ENCODE measurements around the gene KRT6C.
"Not testable (repeated sequence)": the region's sequence is repeated elsewhere in the genome, so short reads cannot be mapped to it uniquely, and the experiment has no call there.

Gene KRT6C

DNA sequence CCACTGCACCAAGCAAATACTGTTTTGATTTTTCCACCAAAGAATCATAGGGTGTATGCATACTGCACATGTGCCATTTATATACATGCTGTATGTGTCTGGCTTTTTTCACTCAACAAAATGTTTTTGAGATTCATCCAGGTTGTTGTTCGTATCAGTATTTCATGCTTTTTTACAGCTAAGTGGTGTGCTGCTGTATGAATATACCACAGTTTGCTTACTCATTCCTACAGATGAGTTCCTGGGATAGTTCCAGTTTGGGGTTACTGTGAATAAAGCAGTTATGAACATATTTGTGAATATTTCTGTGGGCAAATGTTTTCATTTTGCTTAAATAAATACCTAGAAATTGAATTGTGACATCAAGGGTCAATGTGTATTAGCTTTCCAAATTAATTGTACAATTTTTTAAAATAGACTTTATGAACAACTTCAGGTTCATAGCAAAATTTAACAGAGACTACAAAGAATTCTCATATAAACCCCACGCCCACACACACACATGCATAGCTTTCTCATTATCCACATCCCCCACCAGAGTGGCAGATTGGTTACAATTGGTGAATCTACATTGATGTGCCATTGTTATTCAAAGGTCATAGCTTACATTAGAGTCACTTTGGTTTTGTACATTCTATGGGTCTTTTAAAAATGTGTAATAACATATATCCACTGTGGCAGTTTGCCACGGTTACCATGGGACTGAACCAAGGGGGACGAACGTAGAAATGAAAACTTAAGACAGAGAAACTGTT is 26.4 kb upstream of the KRT6C start:
- DNase-seq, result no peak

DNA sequence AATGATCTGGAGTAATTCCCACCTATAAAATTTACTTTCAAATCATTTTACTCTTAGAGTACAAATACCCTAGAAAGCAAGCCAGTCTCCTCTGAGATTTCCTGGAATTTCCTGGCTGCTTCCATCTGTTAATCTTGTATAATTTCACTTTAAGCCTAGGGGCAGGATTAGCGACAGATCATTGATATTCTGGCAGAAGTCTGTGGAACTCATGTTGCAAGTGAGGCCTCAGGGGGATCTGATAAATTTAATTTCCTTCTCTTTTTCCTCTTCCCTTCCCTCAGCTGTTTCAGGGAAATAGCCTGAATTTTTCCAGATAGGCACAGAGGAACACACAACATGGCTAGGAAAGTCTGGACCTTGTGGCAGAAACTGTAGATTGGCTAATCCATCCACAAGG is 25.3 kb upstream of the KRT6C start:
- no peak for DNase-seq

DNA sequence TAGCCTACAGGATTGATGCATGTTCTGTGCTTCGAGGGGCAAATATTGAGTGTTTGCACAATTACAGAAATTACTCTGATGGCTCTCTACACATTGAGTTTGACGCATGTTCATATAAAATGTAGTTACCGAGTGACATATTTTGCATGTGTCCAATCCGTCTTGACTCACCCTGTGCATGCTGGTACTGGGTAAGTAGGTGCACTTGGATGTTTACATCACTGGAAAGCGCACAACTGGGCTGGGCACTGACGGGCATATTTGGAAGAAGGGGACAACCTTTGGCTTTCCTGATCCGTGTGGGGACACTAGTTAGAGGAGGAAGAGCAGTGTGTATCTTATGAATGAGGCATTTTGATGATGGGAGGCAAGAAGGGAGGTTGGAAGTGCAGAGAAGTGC is 24.4 kb upstream of the KRT6C start:
- DNase-seq, result no peak

DNA sequence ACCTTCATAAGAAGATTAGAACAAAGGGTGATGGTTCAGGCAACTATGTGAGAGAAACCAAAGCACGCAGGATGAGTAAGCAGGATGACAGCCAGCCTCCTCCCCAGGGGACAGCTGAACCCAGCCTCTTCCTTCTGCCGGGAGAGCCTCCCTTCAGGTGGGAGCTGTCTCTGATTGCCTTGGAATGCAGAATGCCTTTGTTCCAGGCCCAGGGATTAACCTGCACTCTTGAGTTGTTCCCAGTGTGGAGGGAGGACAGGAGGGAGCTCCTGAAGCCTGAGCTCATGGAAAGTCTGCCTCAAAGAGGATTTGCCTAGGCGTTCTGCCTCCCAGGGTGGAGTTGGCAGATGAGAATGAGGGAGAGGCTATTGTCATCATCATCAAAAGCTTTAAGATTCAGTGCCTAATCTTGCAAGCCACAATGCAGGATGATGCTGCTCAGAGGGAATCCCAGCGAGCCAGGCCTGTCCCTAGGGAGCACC is 23.0 kb upstream of the KRT6C start:
- no peak for DNase-seq

DNA sequence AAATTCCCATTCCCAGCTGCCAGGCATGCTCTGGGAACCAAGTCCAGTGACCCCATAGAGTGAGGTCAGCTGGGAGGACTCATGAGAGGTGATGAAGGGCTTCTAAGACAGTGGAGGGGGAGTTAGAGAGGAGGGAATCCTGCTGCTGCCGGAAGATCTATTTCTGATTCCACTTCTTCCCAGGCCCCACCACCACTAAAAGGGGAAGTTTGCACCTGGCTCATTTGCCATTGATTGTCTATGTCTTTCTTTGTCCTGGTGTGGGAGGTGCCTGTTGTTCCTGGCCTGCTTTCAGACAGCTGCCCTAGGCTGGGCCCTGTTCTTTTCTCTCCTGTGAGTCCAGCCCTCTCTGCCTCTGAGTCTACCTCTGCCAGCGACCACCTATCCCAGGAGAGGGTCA is 22.4 kb upstream of the KRT6C start:
- no peak for DNase-seq

DNA sequence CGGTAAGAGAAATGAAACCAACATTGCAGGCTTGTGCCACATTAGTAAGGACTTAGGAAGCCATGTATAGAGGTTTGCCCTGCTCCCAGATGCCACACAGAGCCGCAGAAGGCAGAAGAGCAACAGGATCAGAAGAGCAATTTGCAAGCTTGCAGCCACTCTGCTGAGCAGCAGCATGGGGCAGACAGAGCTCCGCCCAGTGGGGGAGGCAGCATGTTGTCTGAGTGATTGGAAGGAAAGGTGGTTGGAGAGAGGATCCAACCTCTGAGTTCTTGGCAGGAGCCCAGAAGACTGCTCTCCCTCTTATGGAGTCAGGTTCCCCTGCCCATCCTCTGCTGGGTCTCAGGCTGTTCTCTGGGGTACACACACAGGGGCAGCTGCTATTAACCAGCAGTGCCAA is 21.8 kb upstream of the KRT6C start:
- no peak for DNase-seq

DNA sequence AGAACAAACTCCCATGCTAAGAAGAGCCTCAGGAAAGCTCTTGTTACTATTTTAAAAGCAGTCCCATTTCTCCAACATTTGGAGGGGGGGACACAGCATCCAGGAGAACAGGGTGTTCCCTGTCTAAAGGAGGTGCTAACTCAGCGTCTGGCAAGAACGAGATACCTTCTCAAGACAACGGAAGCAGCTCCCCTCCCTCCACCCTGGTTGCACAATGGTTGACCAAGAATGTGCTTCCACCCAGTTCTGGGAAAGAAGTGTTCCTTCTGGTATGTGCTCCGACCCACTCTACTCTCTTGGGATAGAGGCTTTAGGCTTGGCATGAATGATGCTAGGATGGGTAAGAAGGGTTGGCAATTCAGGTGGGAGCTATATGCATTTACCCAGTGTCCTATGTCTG is 20.9 kb upstream of the KRT6C start:
- DNase-seq, result no peak

DNA sequence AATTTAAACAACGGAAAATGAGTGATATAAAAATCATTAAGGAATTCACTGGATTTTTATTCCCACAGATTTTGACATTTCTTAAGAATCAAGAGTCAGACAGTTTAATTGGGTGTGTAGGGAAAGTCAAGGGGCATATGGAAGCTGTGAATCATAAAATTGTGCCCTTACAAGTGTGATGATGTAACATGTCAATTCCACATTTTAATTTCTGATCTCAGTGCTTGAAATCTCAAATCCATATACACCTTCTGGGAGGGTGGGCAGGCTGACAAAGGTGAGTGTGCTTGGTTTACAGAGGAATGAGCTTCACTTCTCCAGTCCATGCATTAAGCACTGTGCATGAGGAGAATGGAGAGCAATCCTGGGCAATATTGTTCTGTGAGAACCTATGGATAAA is 20.5 kb upstream of the KRT6C start:
- DNase-seq, result no peak

DNA sequence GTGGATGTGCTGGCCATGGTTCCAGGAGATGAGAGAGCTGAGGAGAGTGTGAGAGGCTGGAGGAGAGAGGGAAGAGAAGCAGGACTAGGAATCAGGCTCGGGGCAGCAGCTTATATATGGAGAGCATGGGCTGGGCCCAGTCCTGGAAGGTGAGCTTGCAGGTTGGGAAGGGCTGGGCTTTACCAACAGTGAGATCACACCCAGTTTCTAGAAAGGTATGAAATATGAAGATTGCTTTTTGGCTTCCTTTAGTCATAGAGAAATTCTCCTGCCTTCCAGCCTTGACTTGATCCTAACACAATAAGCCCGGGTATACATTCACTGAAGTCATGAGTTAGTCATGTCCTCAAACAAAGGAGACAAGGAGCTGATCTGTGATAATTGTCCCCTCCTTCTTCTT is 19.6 kb upstream of the KRT6C start, which contains the start of gene KRT6A:
KRT6A (minus strand) TSS at position 86 of the 400 bp plus-strand sequence; CDS start at position 17, 69 bp downstream.
- no peak for DNase-seq

DNA sequence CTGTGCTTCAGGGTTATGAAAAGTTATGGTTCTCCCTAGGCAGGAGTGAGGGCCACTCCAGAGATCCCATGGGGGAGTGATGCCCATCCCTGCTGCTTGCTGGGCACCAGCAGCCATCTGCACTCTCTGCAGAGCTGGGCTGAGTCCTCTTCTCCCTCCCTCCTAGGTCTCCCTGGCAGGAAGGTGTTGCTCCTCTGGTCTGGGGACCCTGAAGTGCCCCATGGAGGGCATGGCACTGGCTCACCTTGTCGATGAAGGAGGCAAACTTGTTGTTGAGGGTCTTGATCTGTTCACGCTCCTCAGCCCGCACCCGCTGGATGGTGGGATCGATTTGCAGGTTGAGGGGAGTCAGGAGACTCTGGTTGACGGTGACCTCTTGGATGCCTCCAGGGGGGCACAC is 18.8 kb upstream of the KRT6C start:
- DNase-seq, result not testable (repeated sequence)

DNA sequence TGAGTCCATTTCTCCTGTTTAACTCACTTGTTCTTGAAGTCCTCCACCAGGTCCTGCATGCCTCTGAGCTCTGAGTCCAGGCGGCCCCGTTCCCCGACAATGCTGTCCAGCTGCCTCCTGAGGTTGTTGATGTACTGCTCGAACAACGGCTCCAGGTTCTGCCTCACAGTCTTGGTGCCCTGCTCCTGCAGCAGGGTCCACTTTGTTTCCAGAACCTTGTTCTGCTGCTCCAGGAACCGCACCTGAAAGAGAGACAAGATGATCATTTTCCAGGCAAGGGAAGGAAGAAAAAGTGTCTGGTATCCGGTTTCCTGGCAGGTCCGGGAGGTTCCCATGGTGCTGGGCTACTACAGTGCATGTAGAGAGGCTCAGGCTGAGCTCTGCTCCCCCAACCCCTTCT is 17.9 kb upstream of the KRT6C start:
- not testable (repeated sequence) for DNase-seq

DNA sequence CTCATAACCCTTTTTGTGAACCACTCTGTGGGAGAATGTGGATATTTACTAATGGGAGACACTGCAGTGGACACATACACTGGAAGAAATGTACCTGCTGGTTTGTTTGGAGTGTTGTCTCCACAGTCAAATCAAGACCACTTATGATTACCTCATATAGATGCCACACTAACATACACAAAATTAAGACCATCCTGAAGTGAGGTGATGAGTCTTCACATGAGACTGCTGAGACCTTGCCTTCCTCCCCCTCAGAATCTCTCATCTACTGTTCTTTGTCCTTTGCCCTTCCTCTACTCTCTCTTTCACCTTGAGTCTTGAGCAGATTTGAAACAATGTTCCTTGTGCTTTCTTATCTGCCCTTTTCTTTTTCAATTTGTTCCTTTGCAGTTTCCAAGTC is 15.1 kb upstream of the KRT6C start:
- no peak for DNase-seq

DNA sequence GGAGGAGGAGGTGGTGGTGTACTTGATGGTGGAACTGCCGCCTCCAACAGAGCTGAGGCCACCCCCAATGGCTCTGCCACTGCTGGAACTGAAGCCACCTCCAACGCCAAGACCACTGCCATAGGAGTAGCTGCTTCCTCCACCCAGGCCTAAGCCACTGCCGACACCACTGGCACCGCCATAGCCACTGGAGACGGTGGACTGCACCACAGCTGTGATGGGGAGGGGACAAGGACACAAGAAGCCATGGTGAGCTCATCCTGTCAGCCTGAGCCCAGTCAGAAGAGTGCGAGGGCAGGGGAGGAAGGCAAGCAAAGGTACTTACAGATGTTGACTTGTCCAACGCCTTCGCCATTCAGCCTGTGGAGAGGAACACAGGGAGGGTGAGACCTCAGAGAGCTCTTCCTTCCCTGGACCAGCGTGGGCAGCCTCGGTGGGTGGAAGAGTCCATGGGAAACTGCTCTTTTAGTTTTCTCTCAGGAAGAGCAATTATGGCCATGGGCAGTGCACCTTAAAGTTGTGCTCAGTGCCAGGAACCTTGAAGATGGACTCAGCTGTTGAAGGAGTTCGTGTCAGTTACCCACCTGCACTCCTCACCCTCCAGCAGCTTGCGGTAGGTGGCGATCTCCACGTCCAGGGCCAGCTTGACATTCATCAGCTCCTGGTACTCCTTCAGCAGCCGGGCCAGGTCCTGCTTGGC is 14.3 kb upstream of the KRT6C start:
- not testable (repeated sequence) for DNase-seq

DNA sequence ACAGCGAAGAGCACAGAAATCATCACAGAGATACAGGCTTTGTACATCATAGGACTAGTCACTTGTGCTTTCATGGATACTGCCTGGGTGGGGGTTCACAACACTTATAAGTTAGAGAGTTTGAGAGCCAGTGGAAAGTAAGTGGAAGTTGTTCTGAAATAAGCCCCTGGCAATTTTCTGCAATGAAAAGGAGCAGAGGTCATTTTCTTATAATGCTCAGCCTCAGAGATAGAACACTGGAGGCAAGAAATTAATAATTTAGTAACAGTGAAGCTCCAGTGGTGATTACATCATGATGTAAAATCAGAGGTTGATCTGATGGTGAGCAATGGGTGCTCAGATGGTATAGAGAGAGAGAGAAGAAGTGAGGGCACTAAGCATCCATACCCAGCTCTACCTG is 13.6 kb upstream of the KRT6C start:
- DNase-seq, result no peak

DNA sequence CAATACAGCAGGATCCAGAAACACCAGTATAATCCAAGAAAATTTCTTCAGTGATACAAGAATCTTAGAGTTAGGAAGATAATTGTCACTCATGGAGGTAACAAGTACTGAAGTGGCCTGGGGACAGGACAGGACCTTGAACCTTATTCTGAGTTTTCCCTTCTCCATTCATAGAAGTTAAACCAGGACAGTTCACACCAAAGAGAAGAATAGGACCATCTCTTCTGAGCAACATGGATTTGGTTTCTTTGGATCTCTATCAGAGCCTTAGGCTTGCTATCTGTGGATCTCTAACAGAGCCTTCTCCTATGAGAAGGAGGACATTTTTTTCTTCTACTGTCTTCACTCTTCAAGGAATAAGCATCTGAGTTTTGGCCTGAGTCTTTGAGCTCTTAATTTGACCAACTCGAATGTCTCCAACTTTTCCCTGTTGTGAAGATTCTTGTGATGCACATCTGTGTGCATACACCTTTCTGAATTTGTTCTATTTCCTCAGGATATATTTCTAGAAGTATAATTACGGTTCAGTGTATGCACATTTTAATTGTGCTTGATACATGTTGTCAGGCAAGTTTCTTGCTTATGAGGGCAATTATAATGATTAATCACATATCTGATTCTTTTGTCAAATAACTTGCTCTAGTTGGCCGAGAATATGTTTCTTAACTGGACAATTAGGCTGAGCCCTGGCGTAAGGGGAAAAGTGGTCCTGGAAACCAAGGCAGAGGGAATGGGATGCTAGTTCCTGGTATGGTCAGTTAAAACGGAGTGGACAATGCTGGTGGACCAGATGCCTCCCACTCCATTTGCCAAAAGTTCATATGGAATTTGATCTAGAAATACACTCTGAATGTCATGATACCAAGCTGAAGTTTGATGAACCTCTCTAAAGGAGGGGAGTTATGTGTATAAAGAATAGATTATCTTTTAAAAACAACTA is 12.8 kb upstream of the KRT6C start:
- DNase-seq, result no peak

DNA sequence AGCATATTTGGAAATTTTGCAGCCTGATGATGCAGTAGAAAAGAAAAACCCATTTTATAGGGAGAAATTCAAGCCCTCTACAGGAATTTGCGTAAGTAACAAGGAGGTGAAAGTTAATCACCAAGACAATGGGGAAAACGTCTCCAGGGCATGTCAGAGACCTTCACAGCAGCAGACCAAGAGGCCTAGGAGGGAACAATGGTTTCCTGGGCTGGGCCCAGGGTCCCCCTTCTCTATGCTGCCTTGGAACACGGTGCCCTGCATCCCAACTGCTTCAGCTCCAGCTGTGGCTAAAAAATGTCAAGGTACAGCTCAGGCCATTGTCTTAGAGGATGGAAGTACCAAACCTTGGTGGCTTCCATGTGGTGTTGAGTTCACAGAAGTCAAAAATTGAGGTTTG is 6.5 kb upstream of the KRT6C start:
- DNase-seq, result no peak

DNA sequence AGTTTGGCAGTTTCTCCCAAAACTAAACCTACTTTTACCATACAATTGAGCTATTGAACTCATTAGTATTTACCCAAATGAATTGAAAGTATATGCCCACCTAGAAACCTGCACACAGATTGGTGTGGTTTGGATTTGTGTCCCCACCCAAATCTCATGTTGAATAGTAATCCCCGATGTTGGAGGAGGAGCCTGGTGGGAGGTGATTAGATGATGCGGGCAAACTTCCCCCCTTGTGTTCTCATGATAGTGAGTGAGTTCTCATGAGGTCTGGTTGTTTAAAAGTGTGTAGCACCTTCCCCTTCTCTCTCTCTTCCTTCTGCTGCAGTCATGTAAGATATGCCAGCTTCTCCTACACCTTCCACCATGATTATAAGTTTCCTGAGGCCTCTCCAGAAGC is 4.0 kb upstream of the KRT6C start:
- DNase-seq, result no peak

DNA sequence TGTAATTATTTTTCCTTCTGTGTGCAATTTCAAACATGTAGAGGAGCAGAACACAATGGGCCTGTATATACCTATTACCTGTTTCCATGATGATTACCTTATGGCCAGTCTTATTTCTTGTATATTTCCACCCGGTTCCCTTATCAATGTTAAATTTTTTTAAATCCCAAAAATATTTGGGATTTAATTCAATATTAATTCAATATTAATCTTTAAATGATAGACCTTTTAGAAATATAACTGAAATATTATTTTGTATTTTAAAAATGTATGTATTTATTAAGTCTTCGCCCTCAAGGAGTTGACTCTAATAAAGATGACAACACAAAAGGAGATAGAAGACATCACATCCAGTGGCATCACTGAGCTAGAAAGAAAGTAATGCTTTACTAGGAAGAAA is 607 bp upstream of the KRT6C start:
- DNase-seq, result no peak

DNA sequence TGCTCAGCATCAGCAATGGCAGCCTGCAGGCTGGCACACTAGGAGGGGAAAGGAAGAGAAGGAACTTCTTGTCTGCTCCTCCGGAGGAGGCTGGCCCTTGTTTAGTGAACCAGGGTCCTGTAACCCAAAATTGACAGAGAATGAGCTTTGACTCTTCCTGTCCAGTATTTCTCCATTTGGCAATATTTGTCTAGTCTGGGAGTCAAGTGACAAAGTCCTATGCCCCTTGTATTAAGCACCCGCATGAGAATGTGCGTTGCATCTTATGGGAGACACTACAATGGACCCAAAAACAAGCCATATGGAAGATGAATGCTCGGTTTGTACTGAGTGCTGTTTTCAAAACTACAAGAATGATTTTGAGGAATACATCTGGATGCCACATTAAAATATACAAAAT is 3.8 kb downstream of the KRT6C start:
- no peak for DNase-seq

DNA sequence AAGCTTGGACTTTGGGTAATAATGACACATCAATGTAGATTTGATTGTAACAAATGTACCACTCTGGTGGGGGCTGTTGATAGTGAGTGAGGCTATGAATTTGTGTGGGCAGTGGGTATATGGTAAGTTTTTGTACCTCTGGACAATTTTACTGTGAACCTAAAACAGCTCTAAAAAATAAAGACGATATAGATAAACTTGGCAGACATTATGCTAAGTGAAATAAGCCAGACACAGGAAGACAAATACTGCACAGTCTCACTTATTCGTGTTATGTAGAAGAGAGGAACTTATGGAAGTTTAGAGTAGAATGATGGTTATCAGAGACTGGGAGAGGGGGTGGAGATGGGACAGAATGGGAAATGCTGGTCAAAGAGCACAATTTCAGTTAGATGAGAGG is 8.7 kb downstream of the KRT6C start:
- DNase-seq, result no peak

DNA sequence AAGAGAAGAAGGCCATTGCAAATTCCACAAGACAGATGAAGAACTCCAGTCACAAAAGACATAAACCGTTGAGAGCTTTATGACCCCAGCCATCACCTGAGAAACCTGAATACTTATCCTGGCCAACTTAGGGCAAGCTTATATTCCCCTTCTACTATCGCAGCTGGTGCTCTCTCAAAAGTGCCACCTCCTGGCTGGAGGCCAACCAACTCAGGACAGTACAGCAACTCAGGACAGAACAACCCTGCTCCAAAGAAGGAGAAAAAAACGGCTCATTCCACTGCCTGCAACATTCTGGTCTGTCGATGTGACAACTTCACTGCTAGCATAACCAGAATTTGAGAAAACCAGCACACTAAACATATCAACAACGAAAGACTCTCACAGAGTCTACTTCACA is 11.9 kb downstream of the KRT6C start:
- DNase-seq, result no peak

DNA sequence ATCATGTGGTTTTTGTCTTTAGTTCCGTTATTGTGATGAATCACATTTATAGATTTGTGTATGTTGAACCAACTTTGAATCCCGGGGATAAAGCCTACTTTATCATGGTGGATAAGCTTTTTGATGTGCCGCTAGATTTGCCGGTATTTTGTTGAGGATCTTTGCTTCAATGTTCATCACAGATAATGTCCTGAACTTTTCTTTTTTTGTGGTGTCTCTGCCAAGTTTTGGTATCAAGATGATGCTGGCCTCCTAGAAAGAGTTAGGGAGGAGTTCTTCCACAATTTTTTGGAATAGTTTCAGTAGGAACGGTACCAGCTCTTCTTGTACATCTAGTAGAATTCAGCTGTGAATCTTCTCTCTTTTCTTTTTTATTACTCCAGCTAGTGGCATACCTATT is 14.7 kb downstream of the KRT6C start:
- DNase-seq, result no peak

DNA sequence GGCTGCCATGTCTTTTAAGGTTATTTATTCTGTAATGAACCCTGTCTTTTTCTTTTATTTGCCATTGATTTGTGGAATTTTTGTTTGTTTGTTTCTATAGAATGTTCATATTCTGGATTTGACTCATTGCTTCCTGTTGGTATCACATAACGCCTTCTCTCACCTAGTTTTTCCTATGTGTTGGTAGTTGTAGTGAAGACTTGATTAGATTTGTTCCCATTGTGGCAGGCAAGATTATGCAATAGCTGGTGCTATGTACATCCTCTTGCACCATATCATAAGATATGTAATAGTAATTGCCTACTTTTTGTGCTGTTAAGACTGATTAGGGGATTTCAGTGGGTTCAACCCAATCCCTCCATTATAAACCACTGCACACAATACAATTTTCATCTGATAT is 17.8 kb downstream of the KRT6C start:
- DNase-seq, result no peak
